GM19043 (cell line): ENCODE measurements around the gene TBCK.
"Not testable (repeated sequence)": the region's sequence is repeated elsewhere in the genome, so short reads cannot be mapped to it uniquely, and the experiment has no call there.

Experiments used
- ATAC-seq: cut with Tn5 transposase; IDR thresholded peaks from one replicate; pipeline ENCODE4 v1.9.1; 2021; ENCODE audit warnings: low read depth; ENCODE audit not compliant: unreplicated experiment

The TBCK gene

DNA sequence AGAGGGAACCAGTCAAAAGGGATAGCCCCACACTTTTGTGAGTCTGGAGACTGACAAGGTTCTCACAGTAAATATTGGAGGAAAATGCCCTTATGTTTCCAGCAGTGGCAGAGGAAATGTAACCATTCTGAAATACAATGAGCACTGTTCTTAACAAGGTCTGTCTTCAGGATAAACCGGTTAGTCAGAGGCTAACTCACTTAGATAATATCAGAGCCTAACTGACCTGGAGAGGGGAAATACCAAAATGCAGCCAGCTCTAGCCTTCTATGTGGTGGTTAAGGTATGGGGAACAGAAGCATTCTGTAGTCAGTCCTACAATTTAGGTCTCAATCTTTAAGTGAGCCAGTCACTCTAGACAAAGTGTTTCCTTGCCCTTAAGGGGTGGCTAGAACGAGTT, 70.8 kb downstream of the TBCK start:
- no peak for ATAC-seq

DNA sequence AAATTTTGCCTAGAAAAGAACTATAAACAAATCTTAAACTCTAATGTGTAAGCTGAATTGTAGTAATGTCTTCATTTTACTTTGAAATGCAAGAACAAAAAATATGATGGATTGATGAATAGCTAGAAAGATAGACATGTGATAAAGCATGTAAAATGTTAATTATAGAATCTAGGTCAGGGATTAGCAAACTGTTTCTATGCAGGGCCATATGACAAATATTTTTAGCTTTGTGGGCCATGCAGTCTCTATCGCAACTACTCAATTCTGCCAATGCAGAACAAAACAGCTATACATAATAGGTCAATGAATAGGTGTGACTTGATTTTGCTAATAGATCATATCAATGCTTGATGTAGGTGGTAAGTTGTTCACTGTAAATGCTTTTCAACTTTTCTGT, 75.3 kb downstream of the TBCK start:
- no peak for ATAC-seq

DNA sequence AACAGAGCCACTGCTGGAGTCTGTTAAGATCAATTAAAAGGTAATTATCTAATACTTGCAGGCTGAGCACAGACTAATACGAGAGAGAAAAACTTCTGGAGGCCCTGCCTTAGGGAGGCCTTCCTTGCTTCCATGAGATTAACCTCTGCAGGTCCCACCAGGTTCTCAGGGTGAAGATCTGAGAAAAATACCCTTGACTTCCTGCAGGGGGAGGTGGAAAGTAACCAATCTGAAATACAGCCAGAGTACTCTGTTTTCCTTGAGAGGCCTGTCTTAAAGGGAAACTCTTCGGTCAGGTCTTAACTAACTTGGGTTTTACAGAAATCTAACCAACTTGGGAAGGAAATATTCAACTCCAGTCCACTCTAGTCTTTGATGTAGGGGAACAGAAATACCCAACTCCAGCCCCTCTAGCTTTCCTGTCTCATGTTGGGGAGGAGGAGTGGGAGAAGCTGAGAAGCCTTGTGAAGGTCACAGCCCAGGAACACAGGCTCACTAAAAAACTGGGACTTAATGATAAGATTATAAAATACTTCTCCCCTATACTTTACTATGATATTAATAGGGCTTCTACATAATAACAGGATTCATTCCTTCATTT, 77.1 kb downstream of the TBCK start:
- ATAC-seq, result peak; percentile 93

DNA sequence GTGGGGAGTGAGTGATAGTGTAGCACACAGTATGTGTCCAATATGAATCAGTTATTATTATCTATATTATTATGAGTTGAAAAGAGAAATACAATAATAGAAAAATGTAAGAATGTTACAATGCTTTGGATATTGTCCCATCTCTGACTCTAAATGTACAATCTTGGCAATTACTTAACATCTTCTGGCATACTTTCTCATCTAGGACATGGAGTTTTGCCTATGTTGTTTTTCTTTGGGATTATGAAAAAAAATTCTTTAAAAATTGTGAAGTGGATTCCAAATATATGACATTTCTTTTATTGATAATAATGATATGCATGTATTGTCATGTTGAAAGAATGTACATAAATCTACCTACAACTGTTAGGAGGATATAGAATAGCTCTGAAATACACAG, 84.1 kb downstream of the TBCK start:
- no peak for ATAC-seq

DNA sequence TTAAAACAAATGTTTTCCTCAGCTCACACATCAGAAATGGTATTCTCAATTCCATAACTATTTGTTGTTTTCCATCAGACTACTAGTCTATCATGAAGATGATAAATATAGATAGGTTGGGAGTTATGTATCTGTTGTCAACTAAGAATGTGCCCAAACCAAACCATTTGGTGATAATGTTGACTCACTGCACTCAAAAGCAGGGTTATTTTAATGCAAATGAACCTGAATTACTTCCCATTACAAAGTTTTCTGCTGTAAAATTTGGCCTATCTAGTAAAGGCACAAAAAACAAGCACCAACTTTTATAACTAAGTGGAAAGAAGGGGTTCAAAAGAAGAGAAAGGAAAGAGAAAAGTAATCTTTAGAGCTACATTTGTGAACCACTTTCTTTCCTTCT, 93.5 kb downstream of the TBCK start:
- no peak for ATAC-seq

DNA sequence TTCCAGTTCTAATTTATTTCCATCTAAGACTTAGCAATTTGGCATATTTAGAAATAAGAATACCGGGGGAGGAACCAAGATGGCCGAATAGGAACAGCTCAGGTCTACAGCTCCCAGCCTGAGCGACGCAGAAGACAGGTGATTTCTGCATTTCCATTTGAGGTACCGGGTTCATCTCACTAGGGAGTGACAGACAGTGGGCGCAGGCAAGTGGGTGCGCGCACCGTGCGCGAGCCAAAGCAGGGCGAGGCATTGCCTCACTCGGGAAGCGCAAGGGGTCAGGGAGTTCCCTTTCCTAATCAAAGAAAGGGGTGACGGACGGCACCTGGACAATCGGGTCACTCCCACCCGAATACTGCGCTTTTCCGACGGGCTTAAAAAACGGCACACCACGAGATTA, 102.7 kb downstream of the TBCK start:
- not testable (repeated sequence) for ATAC-seq

DNA sequence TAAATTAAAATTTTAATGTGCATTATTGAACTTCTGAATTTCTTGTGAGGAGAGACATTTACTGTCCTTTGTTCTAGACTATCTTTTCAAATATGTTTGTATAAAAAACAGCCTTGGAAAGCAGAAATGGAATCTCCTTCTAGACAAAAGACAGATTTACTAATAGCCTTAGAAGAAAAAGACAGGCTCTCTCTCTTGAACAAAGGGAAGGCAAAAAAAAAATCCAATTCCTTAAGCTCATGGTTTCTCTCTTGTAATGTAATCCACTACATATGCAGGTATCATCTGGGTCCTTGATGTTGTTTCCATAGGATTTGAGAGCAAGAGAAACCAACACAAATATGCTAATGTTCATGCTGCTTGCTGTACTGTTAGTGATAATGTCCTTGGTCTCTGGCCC, 106.0 kb downstream of the TBCK start:
- no peak for ATAC-seq

DNA sequence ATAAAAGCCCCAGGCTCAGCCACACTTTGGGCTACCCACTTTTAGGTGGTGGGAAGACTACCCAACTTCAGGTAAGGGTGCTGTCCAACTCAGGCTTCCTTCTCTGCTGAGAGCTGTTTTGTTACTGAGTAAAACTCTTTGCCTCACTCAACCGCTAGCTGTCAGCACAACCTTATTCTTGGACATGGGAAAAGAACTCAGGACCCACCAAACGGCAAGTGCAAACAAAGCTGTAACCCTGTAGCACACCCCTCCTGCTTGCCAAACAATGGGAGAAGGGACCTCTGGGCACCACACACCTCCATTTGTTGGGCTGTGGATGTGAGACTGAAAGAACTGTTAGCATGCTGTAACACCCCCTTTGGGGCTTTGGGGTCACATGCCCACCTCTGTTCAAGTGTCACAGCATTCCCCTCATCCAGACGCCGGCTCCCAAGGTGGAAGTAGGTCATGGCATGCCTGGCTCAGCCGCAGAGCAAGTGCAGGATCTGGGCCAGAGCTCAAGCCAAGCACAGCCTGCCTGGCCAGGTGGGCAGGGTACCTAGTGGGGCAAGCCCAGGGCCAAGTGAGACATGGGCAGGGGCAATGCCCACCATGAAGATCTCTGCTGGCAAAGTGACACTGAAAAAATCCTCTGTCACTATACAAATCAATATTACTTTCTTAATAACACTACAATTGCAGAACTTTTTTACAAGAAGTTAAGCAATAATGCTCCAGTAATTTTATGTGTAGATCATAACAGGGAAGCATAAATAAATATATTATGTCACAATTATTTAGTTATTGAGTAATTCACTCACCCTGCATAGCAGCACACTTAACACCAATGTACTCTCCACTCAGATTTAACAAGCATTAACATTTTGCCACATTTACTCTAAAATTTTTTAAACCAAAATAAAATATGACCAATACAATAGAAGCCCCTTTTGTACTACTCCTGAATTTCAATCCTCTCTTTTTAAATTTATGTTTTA, 107.2 kb downstream of the TBCK start:
- no peak for ATAC-seq

DNA sequence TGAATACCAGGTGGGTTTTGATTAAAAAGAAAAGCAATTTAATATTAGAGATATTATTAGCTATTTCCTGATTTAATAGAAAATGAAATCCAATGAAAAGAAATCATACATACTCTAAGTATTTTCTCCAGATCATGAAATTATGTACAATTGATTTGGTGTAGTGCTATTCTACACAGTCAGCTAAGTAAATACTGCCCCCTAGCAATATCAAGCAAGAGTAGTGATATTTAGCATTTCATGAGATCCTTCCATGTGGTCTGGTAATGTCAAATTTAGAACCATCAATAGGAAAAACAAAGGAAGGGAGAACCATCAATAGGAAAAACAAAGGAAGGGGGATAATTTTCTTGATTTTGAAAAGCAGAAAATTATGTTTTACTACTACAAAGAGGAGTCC, 114.6 kb downstream of the TBCK start:
- ATAC-seq, result no peak

DNA sequence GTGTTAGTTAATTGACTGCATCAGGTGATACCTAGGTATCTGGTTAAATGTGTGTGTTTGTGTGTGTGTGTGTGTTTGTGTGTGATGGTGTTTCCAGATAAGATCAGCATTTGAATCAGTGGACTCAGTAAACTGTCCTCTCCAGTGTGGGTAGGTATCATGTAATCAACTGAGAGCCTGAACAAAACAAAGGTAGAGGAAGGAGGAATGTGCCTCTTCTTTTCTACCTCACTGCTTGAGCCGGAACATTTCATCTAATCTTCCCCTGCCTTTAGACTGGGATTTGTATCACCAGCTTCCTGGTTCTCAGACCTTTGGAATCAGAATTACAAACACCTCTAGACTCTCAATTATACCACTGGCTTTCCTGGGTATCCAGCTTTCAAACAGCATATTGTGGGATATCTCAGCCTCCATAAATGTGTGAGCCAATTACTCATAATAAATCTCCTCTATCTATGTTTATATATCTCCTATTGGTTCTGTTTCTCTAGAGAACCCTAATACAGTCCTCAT, 120.5 kb downstream of the TBCK start:
- no peak for ATAC-seq

DNA sequence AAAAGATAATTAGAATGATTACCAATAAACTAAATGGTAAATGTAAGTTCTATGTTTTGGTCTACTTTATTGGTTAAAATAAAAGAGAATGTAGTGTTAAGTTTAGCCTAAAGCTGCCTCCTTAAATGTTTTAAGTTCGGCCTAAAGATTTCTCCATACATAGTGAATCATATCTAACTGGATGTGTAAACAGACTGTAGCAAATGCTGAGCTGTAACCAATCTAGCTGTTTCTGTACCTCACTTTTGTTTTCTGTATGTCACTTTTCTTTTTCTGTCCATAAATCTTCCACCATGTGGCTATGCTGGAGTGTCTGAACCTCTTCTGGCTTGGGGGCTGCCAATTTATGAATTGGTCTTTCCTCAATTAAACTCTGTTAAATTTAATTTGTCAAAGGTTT, 121.2 kb downstream of the TBCK start:
- ATAC-seq, result no peak

DNA sequence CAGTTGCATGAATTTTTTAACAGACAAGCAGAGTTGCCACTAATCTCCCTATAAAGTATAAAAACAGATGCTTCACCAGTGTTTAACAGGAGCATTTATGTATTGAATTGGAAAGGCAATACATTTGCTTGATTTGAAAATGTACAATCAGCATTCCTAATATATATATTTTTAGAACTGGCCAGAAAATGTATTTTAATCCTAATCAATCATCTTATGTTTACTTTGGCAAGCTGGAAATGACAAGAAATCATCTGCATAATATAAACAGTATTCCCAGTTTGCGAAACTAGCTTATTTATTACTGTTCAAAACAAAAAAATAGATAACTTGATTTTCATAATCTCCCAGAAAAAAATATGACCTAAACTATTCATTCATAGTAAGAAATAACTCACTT, 123.9 kb downstream of the TBCK start:
- ATAC-seq, result no peak

DNA sequence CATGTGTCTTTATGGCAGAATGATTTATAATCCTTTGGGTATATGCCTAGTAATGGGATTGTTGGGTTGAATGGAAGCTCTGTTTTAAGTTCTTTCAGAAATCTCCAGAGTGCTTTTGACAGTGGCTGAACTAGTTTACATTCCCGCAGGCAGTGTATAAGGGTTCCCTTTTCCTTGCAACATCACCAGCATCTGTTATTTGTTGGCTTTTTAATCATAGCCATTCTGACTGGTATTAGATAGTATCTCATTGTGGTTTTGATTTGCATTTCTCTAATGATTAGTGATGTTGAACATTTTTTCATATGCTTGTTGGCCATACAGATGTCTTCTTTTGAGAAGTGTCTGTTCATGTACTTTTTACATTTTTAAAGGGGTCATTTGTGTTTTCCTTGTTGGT, 129.8 kb downstream of the TBCK start:
- no peak for ATAC-seq

DNA sequence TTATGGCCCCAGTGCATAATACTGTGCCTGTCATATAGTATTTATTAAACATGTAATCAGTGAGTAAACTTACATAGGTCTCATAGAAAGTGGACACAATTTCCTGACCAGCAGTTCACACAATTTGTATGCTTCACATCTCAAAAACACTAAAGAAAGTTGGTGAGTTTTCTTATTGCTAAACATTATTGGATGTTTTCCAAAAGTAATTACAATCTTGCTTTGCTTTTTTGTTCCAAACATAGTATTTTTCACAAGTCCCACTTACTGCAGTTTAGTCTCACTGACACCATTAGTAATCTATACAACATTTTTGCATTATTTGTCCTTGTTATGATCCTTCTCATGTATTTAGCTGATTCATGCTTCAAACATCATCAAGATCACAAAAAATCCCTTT, 132.5 kb downstream of the TBCK start:
- no peak for ATAC-seq

DNA sequence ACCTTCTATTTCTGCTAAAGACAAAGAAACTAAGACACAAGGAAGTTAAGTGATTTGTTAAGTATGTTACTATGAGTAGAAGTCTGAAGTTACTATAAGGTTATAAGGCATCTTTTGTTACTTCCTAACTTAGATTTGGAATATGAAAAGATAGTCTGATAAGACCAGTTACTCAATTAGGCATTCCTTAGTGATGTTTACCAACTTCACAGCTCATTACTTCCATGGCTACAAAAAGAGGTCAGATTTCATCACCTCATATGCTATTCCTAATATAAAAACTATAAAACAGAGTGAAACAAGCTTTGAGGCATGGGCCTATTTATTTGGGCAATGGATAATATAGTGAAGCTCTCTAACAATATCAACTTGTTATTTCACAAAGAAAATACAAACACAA, 143.1 kb downstream of the TBCK start:
- no peak for ATAC-seq

DNA sequence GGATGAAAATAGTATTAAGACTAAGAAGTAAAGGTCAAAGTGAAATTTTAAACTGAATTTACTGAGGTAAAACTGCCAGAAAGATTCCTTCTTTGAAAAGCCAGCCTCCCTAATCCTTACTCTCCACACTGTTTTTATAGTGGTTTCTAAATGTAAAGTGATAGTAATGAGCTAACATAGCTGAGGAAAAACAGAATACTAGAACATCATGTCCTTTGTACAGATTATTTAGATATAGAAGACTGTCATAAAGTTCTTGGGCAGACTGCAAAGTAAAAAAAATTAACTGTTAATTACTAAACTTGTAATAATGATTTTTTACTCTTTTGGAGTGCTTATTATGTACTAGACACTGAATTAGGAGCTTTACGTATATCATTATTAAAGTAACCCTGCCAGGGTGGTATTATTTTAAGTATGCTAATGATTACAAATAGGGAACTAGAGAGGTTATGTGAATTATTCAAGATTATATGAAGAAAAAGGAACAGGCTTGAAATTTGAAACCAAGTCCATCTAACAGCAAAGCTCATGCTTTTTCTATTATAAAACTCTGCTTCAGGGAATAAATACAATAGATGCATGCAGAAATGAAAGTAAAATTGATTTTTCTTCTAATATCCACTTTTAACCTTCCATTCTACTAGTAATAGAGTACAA, 150.5 kb downstream of the TBCK start:
- ATAC-seq, result no peak

DNA sequence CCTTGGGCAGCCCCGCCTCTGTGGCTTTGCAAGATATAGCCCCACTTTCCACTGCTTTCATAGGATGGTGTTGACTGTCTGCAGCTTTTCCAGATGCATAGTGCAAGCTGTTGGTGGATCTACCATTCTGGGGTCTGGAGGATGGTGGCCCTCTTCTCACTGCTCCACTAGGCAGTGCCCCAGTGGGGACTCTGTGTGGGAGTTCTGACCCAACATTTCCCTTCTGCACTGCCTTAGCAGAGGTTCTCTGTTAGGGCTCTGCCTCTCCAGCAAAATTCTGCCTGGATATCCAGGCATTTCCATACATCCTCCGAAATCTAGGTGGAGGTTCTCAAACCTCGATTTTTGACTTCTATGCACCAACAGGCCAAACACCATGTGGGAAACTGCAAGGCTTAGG, 153.7 kb downstream of the TBCK start:
- ATAC-seq, result no peak

DNA sequence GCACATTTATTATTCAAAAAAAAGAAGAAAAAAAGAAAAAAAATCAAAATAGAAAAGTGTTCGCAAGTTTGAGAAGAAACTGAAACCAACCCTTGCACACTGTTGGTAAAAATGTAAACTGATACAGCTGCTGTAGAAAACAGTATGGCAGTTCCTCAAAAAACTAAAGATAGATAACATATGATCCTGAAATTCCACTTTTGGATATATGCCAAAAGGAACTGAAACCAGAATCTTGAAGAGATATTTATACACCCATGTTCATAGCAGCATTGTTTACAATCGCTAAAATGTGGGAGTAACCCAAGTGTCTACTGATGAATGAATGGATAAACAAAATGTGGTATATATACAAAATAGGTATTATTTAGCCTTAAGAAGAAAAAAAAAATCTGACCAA, 155.4 kb downstream of the TBCK start:
- no peak for ATAC-seq

DNA sequence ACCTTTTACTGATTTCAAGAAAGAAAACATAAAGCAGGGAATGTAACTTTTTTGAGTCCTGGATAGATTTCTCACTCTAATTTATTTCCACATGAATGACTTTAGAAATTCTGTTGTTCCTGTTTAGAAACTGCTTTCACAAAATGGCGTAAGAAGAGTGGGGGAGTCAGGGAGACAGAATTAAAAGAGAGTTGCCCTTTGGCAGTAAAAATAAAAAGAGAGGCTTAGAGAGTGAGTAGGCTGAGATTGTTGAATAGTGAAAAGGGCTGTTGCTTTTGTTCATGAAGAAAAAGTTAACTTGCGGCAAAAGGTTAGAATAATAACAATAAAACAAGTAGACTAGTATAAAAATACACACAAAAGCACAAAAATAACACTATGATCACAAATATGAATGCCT, 166.1 kb downstream of the TBCK start:
- no peak for ATAC-seq

DNA sequence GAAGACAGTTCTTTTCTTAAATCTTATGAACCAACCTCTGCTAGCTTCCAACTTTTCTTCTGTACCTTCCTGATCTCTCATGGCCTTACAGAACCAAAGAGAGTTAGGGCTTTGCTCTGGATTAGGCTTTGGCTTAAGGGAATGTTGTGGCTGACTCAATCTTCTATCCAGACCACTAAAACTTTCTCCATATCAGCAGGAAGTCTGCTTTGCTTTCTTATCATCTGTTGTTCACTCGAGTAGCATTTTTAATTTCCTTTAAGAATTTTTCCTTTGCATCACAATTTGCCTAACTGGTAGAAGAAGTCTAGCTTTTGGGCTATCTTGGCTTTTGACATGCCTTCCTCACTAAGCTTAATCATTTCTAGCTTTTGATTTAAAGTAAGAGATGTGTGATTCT, 167.0 kb downstream of the TBCK start:
- ATAC-seq, result no peak

DNA sequence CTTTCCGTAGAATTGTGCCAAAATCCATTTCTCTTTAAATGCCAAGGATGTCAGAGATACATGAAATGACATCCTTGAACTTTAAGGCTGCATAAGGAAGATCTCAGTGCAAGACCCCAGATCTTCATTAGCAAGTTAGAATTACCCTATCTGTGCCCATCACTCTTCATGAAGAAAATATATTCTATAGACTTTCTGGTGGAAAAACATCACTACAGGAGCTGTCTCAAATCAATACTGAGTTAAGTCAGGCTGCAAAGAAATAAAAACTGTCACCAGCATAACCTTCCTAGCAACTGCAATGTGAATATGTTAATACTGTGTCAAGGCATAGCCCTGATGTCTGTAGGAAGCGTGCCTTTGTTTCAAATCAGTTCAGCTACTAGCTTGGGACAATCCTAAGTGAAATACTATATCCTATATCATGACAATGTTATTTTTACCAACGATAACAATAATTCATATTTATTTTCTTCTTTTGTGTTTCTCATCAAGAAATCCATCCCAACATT, 173.3 kb downstream of the TBCK start:
- ATAC-seq, result no peak
